Ectodermal cell (in vitro differentiated cells): ENCODE measurements around the gene MTMR2.
A peak's percentile ranks its signal among the peaks of the same experiment; 100 is the strongest.

Experiments used
- H3K27ac ChIP-seq: 2 replicates; pipeline ENCODE4 v1.7.0; 2013; ENCODE audit warnings: mild to moderate bottlenecking, low read depth, low read length; ENCODE audit not compliant: insufficient read depth, poor library complexity, severe bottlenecking
- H3K27me3 ChIP-seq: 2 replicates; pipeline ENCODE4 v1.7.0; 2013; ENCODE audit warnings: mild to moderate bottlenecking, low read length; ENCODE audit not compliant: insufficient read depth, control insufficient read depth, poor library complexity, severe bottlenecking
- H3K36me3 ChIP-seq: one replicate; pipeline ENCODE4 v1.7.0; 2013; ENCODE audit warnings: low read length; ENCODE audit not compliant: control insufficient read depth, insufficient read depth
- H3K4me1 ChIP-seq: one replicate; pipeline ENCODE4 v1.7.0; 2013; ENCODE audit warnings: low read length; ENCODE audit not compliant: control insufficient read depth, insufficient read depth
- H3K4me3 ChIP-seq: 2 replicates; pipeline ENCODE4 v1.7.0; 2013; ENCODE audit warnings: low read depth, low read length, control low read depth; ENCODE audit not compliant: insufficient read depth
- H3K9me3 ChIP-seq: 2 replicates; pipeline ENCODE4 v1.7.0; 2013; ENCODE audit warnings: mild to moderate bottlenecking, low read length, moderate library complexity; ENCODE audit not compliant: control insufficient read depth
- WGBS, 2 experiments: methylation state at CpG; one replicate each; pipeline ENCODE4 v1.1.7; 2013; ENCODE audit warnings: missing lambda C conversion rate in 2 of 2; 5-methylcytosine and 5-hydroxymethylcytosine counted together

MTMR2 gene

GRCh38 chr11:95937358-95937757, 13.5 kb upstream of the MTMR2 start:
- Histone ChIP-seq H3K27ac (no peak overlapping the region), H3K9me3 (no peaks in the 10 kb centered on the region)

GRCh38 chr11:95933594-95933993, 9.7 kb upstream of the MTMR2 start:
- H3K9me3 ChIP-seq, result no peaks in the 10 kb centered on the region

More at GRCh38 chr11:95937358-95937757, 13.5 kb upstream of the MTMR2 start:
- Histone ChIP-seq H3K4me3 (no peak overlapping the region), H3K4me1 (no peaks in the 10 kb centered on the region), H3K27me3 (no peaks in the 10 kb centered on the region), H3K36me3 (no peaks in the 10 kb centered on the region)

GRCh38 chr11:95931916-95932315, 8.0 kb upstream of the MTMR2 start:
- no peaks in the 10 kb centered on the region for H3K27me3 ChIP-seq
- H3K36me3 ChIP-seq, result no peaks in the 10 kb centered on the region
- no CpG with 5 or more reads among the region's 1 CpG for WGBS, 2 experiments
- no peak overlapping the region for H3K27ac ChIP-seq
- no peaks in the 10 kb centered on the region for H3K9me3 ChIP-seq
- H3K4me1 ChIP-seq, result no peaks in the 10 kb centered on the region
- H3K4me3 ChIP-seq, result no peak overlapping the region

More at GRCh38 chr11:95933594-95933993, 9.7 kb upstream of the MTMR2 start:
- 93 to 95% methylated on average over 5 of the region's 5 CpGs for WGBS, 2 experiments
- H3K36me3 ChIP-seq, result no peaks in the 10 kb centered on the region
- no peak overlapping the region for H3K4me3 ChIP-seq
- no peaks in the 10 kb centered on the region for H3K4me1 ChIP-seq
- no peak overlapping the region for H3K27ac ChIP-seq
- H3K27me3 ChIP-seq, result no peaks in the 10 kb centered on the region

GRCh38 chr11:95930948-95931347, 7.0 kb upstream of the MTMR2 start:
- WGBS, 2 experiments, result 91 to 92% methylated on average over 1 of the region's 1 CpG

GRCh38 chr11:95926726-95927125, 2.8 kb upstream of the MTMR2 start:
- Histone ChIP-seq H3K27me3 (no peaks in the 10 kb centered on the region), H3K4me3 (no peak overlapping the region), H3K27ac (no peak overlapping the region), H3K36me3 (no peaks in the 10 kb centered on the region), H3K4me1 (no peaks in the 10 kb centered on the region), H3K9me3 (no peaks in the 10 kb centered on the region)
- WGBS, 2 experiments, result 96 to 100% methylated on average over 1 of the region's 1 CpG

More at GRCh38 chr11:95930948-95931347, 7.0 kb upstream of the MTMR2 start:
- no peaks in the 10 kb centered on the region for H3K9me3 ChIP-seq
- no peaks in the 10 kb centered on the region for H3K27me3 ChIP-seq
- no peaks in the 10 kb centered on the region for H3K4me1 ChIP-seq
- no peak overlapping the region for H3K4me3 ChIP-seq
- H3K27ac ChIP-seq, result no peak overlapping the region
- no peaks in the 10 kb centered on the region for H3K36me3 ChIP-seq

GRCh38 chr11:95925011-95925410, 1.1 kb upstream of the MTMR2 start:
- Histone ChIP-seq H3K27ac (no peak overlapping the region), H3K4me1 (no peaks in the 10 kb centered on the region), H3K4me3 (peak overlapping the region; percentile 93), H3K27me3 (no peaks in the 10 kb centered on the region), H3K36me3 (no peaks in the 10 kb centered on the region), H3K9me3 (no peaks in the 10 kb centered on the region)
- WGBS, 2 experiments, result 74 to 80% methylated on average over 2 to 5 of the region's 5 CpGs

GRCh38 chr11:95924414-95924760, 480 bp upstream of the MTMR2 start:
- Histone ChIP-seq H3K36me3 (no peaks in the 10 kb centered on the region), H3K4me3 (peak overlapping the region; percentile 93), H3K4me1 (no peaks in the 10 kb centered on the region), H3K27me3 (no peaks in the 10 kb centered on the region), H3K9me3 (no peaks in the 10 kb centered on the region), H3K27ac (peak overlapping the region; percentile 90)
- 0 to 2% methylated on average over 4 of the region's 4 CpGs for WGBS, 2 experiments

- Histone ChIP-seq H3K9me3 (no peaks in the 10 kb centered on the region), H3K4me1 (no peaks in the 10 kb centered on the region)
- WGBS, 2 experiments, result 0 to 2% methylated on average over 7 of the region's 7 CpGs
These were observed 524 bp downstream of the MTMR2 start for GRCh38 chr11:95923439-95923727.

GRCh38 chr11:95922536-95923438, 1.1 kb downstream of the MTMR2 start:
- WGBS, 2 experiments, result 36 to 46% methylated on average over 6 to 8 of the region's 9 CpGs
- H3K4me3 ChIP-seq, result peak overlapping the region; percentile 93
- H3K4me1 ChIP-seq, result no peaks in the 10 kb centered on the region
- no peaks in the 10 kb centered on the region for H3K36me3 ChIP-seq
- no peaks in the 10 kb centered on the region for H3K27me3 ChIP-seq
- H3K9me3 ChIP-seq, result no peaks in the 10 kb centered on the region
- H3K27ac ChIP-seq, result no peak overlapping the region

More at GRCh38 chr11:95923439-95923727, 524 bp downstream of the MTMR2 start:
- Histone ChIP-seq H3K27ac (no peak overlapping the region), H3K27me3 (no peaks in the 10 kb centered on the region), H3K4me3 (peak overlapping the region; percentile 93), H3K36me3 (no peaks in the 10 kb centered on the region)

- 62 to 69% methylated on average over 2 of the region's 2 CpGs for WGBS, 2 experiments
- Histone ChIP-seq H3K27me3 (no peaks in the 10 kb centered on the region), H3K4me1 (no peaks in the 10 kb centered on the region), H3K4me3 (no peak overlapping the region), H3K36me3 (no peaks in the 10 kb centered on the region), H3K27ac (no peak overlapping the region), H3K9me3 (no peaks in the 10 kb centered on the region)
These were observed 1.8 kb downstream of the MTMR2 start for GRCh38 chr11:95922099-95922498.
